OCI-LY1 (cell line): ENCODE results near the gene SUN1.

Experiments
- H2AFZ ChIP-seq: fragments of 200-600 bp; sonication (generic), shearing (Covaris generic); 2 replicates; pipeline ENCODE4 v1.6.0; 2014; ENCODE audit warnings: antibody characterized with exemption, mild to moderate bottlenecking, low read length
- H3F3A ChIP-seq: fragments of 200-600 bp; sonication (generic), shearing (Covaris generic); 2 replicates; pipeline ENCODE4 v1.6.0; 2014; ENCODE audit warnings: mild to moderate bottlenecking, antibody characterized with exemption, low read length, moderate library complexity; ENCODE audit not compliant: insufficient read depth
- H3K27ac ChIP-seq: fragments of 200-600 bp; sonication (generic); 2 replicates; pipeline ENCODE4 v1.5.1; 2014; ENCODE audit warnings: low read length, mixed run types, mild to moderate bottlenecking, low read depth; ENCODE audit not compliant: poor library complexity, severe bottlenecking
- H3K27me3 ChIP-seq: fragments of 200-600 bp; sonication (generic); 2 replicates; pipeline ENCODE4 v1.6.0; 2014; ENCODE audit warnings: antibody characterized with exemption, mild to moderate bottlenecking, low read length, moderate library complexity; ENCODE audit not compliant: insufficient read depth
- H3K36me3 ChIP-seq: fragments of 200-600 bp; sonication (generic); 2 replicates; pipeline ENCODE4 v1.6.1; 2014; ENCODE audit warnings: mild to moderate bottlenecking, antibody characterized with exemption, low read length, moderate library complexity, mixed read lengths; ENCODE audit not compliant: insufficient read depth
- H3K4me1 ChIP-seq: fragments of 200-600 bp; sonication (generic); 2 replicates; pipeline ENCODE4 v1.5.1; 2014; ENCODE audit warnings: mild to moderate bottlenecking, low read length, moderate library complexity; ENCODE audit not compliant: insufficient read depth, severe bottlenecking
- H3K4me2 ChIP-seq: fragments of 200-600 bp; sonication (generic), shearing (Covaris generic); 2 replicates; pipeline ENCODE4 v1.6.1; 2014; ENCODE audit warnings: low read length
- H3K4me3 ChIP-seq: fragments of 200-600 bp; sonication (generic); 2 replicates; pipeline ENCODE4 v1.5.1; 2014; ENCODE audit warnings: low read length, low read depth, mild to moderate bottlenecking, mixed read lengths; ENCODE audit not compliant: poor library complexity, severe bottlenecking
- H3K79me2 ChIP-seq: fragments of 200-600 bp; shearing (Covaris generic); 2 replicates; pipeline ENCODE4 v1.6.1; 2016; ENCODE audit warnings: mixed run types, low read length, mixed read lengths; ENCODE audit not compliant: insufficient read depth
- H3K9ac ChIP-seq: fragments of 200-600 bp; sonication (generic), shearing (Covaris generic); 2 replicates; pipeline ENCODE4 v1.6.1; 2014; ENCODE audit warnings: mild to moderate bottlenecking, low read length, mixed read lengths
- H3K9me2 ChIP-seq: fragments of 200-600 bp; sonication (generic), shearing (Covaris generic); 2 replicates; pipeline ENCODE4 v1.6.1; 2014; ENCODE audit warnings: low read depth, mild to moderate bottlenecking, low read length, mixed read lengths
- H3K9me3 ChIP-seq: fragments of 200-600 bp; shearing (Covaris generic); 2 replicates; pipeline ENCODE4 v1.6.1; 2014; ENCODE audit warnings: low read length, mixed read lengths
- H4K20me1 ChIP-seq: fragments of 200-600 bp; sonication (generic), shearing (Covaris generic); 2 replicates; pipeline ENCODE4 v1.6.0; 2016; ENCODE audit warnings: mild to moderate bottlenecking, low read length; ENCODE audit not compliant: insufficient read depth
- EZH2 ChIP-seq: fragments of 200-600 bp; sonication (generic), shearing (Covaris generic); IDR thresholded peaks from 2 replicates; pipeline ENCODE4 v1.8.0; 2017; ENCODE audit warnings: borderline replicate concordance, mixed run types, mild to moderate bottlenecking, antibody characterized with exemption, low read length, moderate library complexity, mixed read lengths
- TF ChIP-seq, protein P1 (sequence below): fragments of 200-600 bp; sonication (generic), shearing (Covaris generic); IDR thresholded peaks from 2 replicates; pipeline ENCODE4 v1.5.1; 2017; ENCODE audit warnings: mild to moderate bottlenecking, antibody characterized with exemption, low read length, moderate library complexity, mixed read lengths

SUN1 gene

DNA sequence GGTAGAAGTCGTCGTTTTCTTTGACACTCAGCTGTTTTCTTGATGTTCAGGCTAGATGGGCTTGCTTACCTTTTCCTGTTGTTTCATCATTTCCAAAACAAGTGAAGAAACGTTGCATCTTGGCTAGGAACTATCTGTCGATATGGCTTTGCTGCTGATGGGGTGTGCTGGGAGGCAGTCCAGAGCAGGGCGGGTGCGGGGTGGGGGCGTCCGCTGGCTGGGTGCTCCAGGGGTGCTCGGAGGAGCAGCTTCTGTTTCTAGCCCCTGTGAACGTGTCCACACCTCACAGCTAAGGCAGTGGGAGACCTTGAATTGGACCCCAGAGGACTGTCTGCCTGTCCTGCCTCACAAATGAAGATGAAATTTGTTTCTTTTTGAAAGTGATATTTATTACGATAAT lies 7.6 kb upstream of the SUN1 start:
- Histone ChIP-seq H3K4me3 (no peak overlapping the region), H3K36me3 (peaks cover 27% of the 10 kb centered on the region), H3K9me3 (no peaks in the 10 kb centered on the region), H2AFZ (no peak overlapping the region), H3F3A (no peaks in the 10 kb centered on the region), H3K79me2 (peaks cover 90% of the 10 kb centered on the region), H4K20me1 (no peaks in the 10 kb centered on the region), H3K4me1 (peaks cover 11% of the 10 kb centered on the region), H3K9ac (no peak overlapping the region), H3K27me3 (no peaks in the 10 kb centered on the region), H3K27ac (no peak overlapping the region), H3K9me2 (no peaks in the 10 kb centered on the region), H3K4me2 (no peak overlapping the region)
- TF ChIP-seq EZH2: no peak
- TF ChIP-seq, protein P1, sequence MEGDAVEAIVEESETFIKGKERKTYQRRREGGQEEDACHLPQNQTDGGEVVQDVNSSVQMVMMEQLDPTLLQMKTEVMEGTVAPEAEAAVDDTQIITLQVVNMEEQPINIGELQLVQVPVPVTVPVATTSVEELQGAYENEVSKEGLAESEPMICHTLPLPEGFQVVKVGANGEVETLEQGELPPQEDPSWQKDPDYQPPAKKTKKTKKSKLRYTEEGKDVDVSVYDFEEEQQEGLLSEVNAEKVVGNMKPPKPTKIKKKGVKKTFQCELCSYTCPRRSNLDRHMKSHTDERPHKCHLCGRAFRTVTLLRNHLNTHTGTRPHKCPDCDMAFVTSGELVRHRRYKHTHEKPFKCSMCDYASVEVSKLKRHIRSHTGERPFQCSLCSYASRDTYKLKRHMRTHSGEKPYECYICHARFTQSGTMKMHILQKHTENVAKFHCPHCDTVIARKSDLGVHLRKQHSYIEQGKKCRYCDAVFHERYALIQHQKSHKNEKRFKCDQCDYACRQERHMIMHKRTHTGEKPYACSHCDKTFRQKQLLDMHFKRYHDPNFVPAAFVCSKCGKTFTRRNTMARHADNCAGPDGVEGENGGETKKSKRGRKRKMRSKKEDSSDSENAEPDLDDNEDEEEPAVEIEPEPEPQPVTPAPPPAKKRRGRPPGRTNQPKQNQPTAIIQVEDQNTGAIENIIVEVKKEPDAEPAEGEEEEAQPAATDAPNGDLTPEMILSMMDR: no peak

DNA sequence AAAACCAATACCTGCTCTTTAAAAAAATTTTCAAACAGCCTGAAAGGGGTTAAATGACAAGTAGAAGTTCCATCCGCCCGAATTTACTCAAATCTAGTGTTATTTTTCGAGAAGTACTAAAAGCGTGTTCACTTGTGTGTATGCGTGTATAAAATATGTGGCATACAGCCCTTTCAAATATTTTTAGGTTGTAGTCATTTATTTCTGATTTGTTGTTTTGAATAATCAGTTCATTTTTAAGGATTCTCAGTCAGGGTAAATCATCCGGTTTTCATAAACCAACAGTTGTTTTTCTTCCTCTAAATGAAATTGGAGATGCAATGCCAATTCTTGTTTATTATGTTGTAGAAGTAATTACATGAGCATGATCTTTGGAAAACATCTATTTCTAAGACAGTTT lies 6.9 kb upstream of the SUN1 start:
- H3K9me3 ChIP-seq: no peaks in the 10 kb centered on the region
- H3F3A ChIP-seq: no peaks in the 10 kb centered on the region
- no peak overlapping the region for H2AFZ ChIP-seq
- no peak overlapping the region for H3K4me3 ChIP-seq
- no peak overlapping the region for H3K4me2 ChIP-seq
- peaks cover 4% of the 10 kb centered on the region for H3K4me1 ChIP-seq
- H3K9ac ChIP-seq: no peak overlapping the region
- no peaks in the 10 kb centered on the region for H4K20me1 ChIP-seq
- H3K27me3 ChIP-seq: no peaks in the 10 kb centered on the region
- peaks cover 89% of the 10 kb centered on the region for H3K79me2 ChIP-seq
- H3K27ac ChIP-seq: no peak overlapping the region
- H3K9me2 ChIP-seq: no peaks in the 10 kb centered on the region
- peaks cover 27% of the 10 kb centered on the region for H3K36me3 ChIP-seq
- no peak for TF ChIP-seq EZH2
- TF ChIP-seq, protein P1: no peak

DNA sequence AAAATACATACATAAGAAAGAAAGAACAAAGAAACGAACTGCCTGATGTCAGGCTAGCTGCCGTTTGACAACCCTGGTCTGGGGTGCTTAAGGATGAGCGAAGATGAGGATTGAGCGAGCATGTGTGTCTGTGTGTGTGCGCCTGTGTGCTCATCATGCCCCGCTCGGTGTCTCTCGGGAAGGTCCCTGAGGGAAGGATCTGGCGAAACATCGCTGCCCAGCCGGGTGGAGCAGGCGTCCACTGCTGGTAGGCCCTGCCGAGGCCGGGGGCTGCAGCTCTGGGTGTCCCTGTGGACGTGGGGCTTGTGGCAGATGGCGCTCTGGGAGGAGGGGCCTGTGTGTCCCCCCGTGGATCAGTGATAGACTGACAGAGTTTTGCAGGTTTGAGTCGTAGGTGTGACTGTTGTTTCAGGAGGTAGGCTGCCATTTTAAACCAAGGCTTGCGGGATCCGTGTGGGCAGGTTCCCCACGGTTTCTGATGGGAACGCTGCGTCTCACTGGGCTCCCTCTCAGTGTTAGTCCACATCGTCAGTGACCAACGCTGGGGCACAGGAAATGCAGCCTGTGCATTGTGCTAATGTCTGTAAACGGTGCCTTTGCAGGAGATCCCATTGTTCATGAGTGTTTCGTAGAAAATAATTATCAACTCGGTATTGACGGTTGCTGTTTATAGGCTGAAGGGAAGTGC lies 5.9 kb upstream of the SUN1 start:
- H3K36me3 ChIP-seq: peaks cover 27% of the 10 kb centered on the region
- peaks cover 84% of the 10 kb centered on the region for H3K79me2 ChIP-seq
- H4K20me1 ChIP-seq: no peaks in the 10 kb centered on the region
- H3K4me3 ChIP-seq: no peak overlapping the region
- no peak for TF ChIP-seq EZH2
- TF ChIP-seq, protein P1: no peak
- no peaks in the 10 kb centered on the region for H3K9me2 ChIP-seq
- H3F3A ChIP-seq: no peaks in the 10 kb centered on the region
- no peak overlapping the region for H3K4me2 ChIP-seq
- H3K27ac ChIP-seq: no peak overlapping the region
- no peaks in the 10 kb centered on the region for H3K27me3 ChIP-seq
- H2AFZ ChIP-seq: no peak overlapping the region
- peaks cover 8% of the 10 kb centered on the region for H3K4me1 ChIP-seq
- no peaks in the 10 kb centered on the region for H3K9me3 ChIP-seq
- H3K9ac ChIP-seq: no peak overlapping the region
